GM12878 (cell line): Measurements from ENCODE around the gene ETS1. TPM values are rescaled to one million over a fixed set of nuclear protein-coding genes. Genes with fewer than 3 reads are reported as not detected.

Source experiments
- ATAC-seq: fragments of 200-7000 bp; cut with Tn5 transposase; 3 replicates; pipeline ENCODE4 v1.9.1; 2020; ENCODE audit warnings: mild to moderate bottlenecking, moderate library complexity
- BruUV-seq: library from RNA; stranded (reverse); fragments of 400-500 nt; replicated peaks from 2 replicates; lab custom pipeline; 2021; lab: Mats Ljungman, UMichigan
- CTCF ChIA-PET: fragments of 300-600 bp; sonication (Branson Sonifier 250); formaldehyde crosslinking; extraction: SDS; loops from one replicate; lab custom pipeline; 2021; ENCODE audit warnings: inconsistent platforms; lab: Yijun Ruan, JAX
- POLR2A ChIA-PET: fragments of 350-600 bp; formaldehyde crosslinking; extraction: SDS; loops from one replicate; lab custom pipeline; 2021; ENCODE audit warnings: inconsistent platforms; lab: Charles Lee
- RAD21 ChIA-PET: fragments of 300-600 bp; sonication (Branson Sonifier 250); formaldehyde crosslinking; loops from one replicate; lab custom pipeline; 2023; ENCODE audit warnings: antibody characterized with exemption; ENCODE audit not compliant: unreplicated experiment; lab: Charles Lee
- SMC1A ChIA-PET: fragments of 300-600 bp; sonication (Branson Sonifier 250); formaldehyde crosslinking; loops from one replicate; lab custom pipeline; 2023; ENCODE audit not compliant: unreplicated experiment, uncharacterized antibody; lab: Charles Lee
- DNase-seq: peaks from one replicate; pipeline ENCODE4 v3.0.0-alpha.2; 2011; ENCODE audit warnings: low read depth, low spot score
- FAIRE-seq: peaks from 3 replicates; lab custom pipeline; 2011; peaks lifted over from hg19 to GRCh38; lab: Jason Lieb, UNC
- H2AFZ ChIP-seq: 2 replicates; pipeline ENCODE4 v1.6.0; 2011; ENCODE audit warnings: low read depth, low read length, control low read depth; ENCODE audit not compliant: control insufficient read depth
- H3K27ac ChIP-seq: 2 replicates; pipeline ENCODE4 v1.5.1; 2011; ENCODE audit warnings: control low read depth; ENCODE audit not compliant: control insufficient read depth, insufficient read depth
- H3K27me3 ChIP-seq, 2 experiments: replicated peaks in 1 of 2; 2 replicates each; pipeline versions ENCODE4 v1.6.0 to v1.6.1; 2011; ENCODE audit warnings: low read length in 1 of 2; ENCODE audit not compliant: control insufficient read depth in 2 of 2, insufficient read depth in 2 of 2
- H3K36me3 ChIP-seq, 2 experiments: 2 replicates each; pipeline ENCODE4 v1.5.1; 2011; ENCODE audit warnings: low read length in 1 of 2; ENCODE audit not compliant: control insufficient read depth in 2 of 2, insufficient read depth in 2 of 2
- H3K4me1 ChIP-seq: 2 replicates; pipeline ENCODE4 v1.6.1; 2011; ENCODE audit warnings: mild to moderate bottlenecking, low read length, moderate library complexity, mixed read lengths; ENCODE audit not compliant: control insufficient read depth, insufficient read depth
- H3K4me2 ChIP-seq: 2 replicates; pipeline ENCODE4 v1.6.0; 2011; ENCODE audit warnings: control low read depth; ENCODE audit not compliant: control insufficient read depth, insufficient read depth
- H3K4me3 ChIP-seq: fragments of 200-600 bp; sonication (generic); 2 replicates; pipeline ENCODE4 v1.5.1; 2016
- H3K79me2 ChIP-seq: 2 replicates; pipeline ENCODE4 v1.6.0; 2011; ENCODE audit warnings: low read length; ENCODE audit not compliant: control insufficient read depth, insufficient read depth
- H3K9ac ChIP-seq: 2 replicates; pipeline ENCODE4 v1.8.0; 2011; ENCODE audit warnings: low read length, control low read depth, mixed read lengths; ENCODE audit not compliant: control insufficient read depth, insufficient read depth
- H3K9me3 ChIP-seq: replicated peaks from 3 replicates; pipeline ENCODE4 v1.5.1; 2011; ENCODE audit warnings: mild to moderate bottlenecking, low read length; ENCODE audit not compliant: control insufficient read depth, insufficient read depth
- H4K20me1 ChIP-seq: 2 replicates; pipeline ENCODE4 v1.6.0; 2011; ENCODE audit not compliant: control insufficient read depth, insufficient read depth
- CUX1 ChIP-seq: IDR thresholded peaks from 2 replicates; pipeline ENCODE4 v1.6.1; 2012; ENCODE audit warnings: improper control_type of control experiment, low read depth, low read length; ENCODE audit not compliant: insufficient replicate concordance
- NFYA ChIP-seq: IDR thresholded peaks from 2 replicates; pipeline ENCODE4 v1.6.1; 2011; ENCODE audit warnings: low read depth, mild to moderate bottlenecking, low read length, improper control_type of control experiment, borderline replicate concordance
- NKRF ChIP-seq: fragments of 450-650 bp; conservative IDR thresholded peaks from 2 replicates; pipeline ENCODE4 v1.6.1; 2017; ENCODE audit warnings: mild to moderate bottlenecking, moderate library complexity
- RUNX3 ChIP-seq: IDR thresholded peaks from 2 replicates; pipeline ENCODE4 v1.6.1; 2012; ENCODE audit warnings: low read length, inconsistent platforms
- TBL1XR1 ChIP-seq: IDR thresholded peaks from 2 replicates; pipeline ENCODE4 v1.6.1; 2012; ENCODE audit warnings: low read depth, low read length, improper control_type of control experiment
- TCF12 ChIP-seq: IDR thresholded peaks from 2 replicates; pipeline ENCODE4 v1.6.1; 2011; ENCODE audit warnings: low read depth, mild to moderate bottlenecking, low read length
- WGBS: methylation state at CpG from one replicate; pipeline ENCODE4 v1.1.6; 2016; ENCODE audit warnings: low lambda C conversion rate; ENCODE audit not compliant: insufficient replicate concordance, insufficient coverage; ENCODE audit errors: missing lambda C conversion rate; 5-methylcytosine and 5-hydroxymethylcytosine counted together
- in situ Hi-C: fragments of 300-500 bp; cut with MboI; formaldehyde crosslinking; loops from 9 replicates; pipeline ENCODE4 v1.14.3; 2018; ENCODE audit warnings: mixed read lengths
- intact Hi-C: fragments of 100-400 bp; cut with micrococcal nuclease; formaldehyde crosslinking; loops from one replicate; pipeline ENCODE4 v1.14.2; 2022; ENCODE audit not compliant: unreplicated experiment
- polyA plus RNA-seq, 11 experiments: library from polyadenylated mRNA; depleted of rRNA in 4 of 11; unstranded in 6 of 11; stranded (reverse) in 5 of 11; fragments of >200 nt; fragmentation: Nextera tagmentation in 4 of 11; fragmentation: Illumina TruSeq in 1 of 11; extraction: Ambion mirVana in 4 of 11; extraction: Trizol in 1 of 11; gene quantifications; 1 replicate in 1 of 11; 2 replicates in 10 of 11; pipeline versions ENCODE4 v1.2.1 to v1.2.3, GENCODE V29; 2011 to 2016; ENCODE audit warnings: inconsistent platforms in 2 of 11, missing spikeins in 2 of 11, low read depth in 1 of 11
- total RNA-seq, 4 experiments: library from RNA; depleted of rRNA in 3 of 4; stranded (reverse); fragments of >200 nt in 3 of 4; fragmentation: Illumina TruSeq in 1 of 4; extraction: Trizol in 1 of 4; gene quantifications; 2 replicates each; pipeline versions ENCODE4 v1.2.1 to v1.2.3, GENCODE V29; 2013 to 2021
- TF ChIP-seq, protein P1 (sequence below): IDR thresholded peaks from 2 replicates; pipeline ENCODE4 v1.6.1; 2011; ENCODE audit warnings: low read depth, mild to moderate bottlenecking, low read length, moderate library complexity, borderline replicate concordance; ENCODE audit errors: extremely low read depth
- TF ChIP-seq, protein P2 (sequence below): fragments of 450-650 bp; IDR thresholded peaks from 2 replicates; pipeline ENCODE4 v1.6.1; 2017; ENCODE audit warnings: borderline replicate concordance
- TF ChIP-seq, protein P3 (sequence below): fragments of 450-650 bp; IDR thresholded peaks from 2 replicates; pipeline ENCODE4 v1.6.1; 2016; ENCODE audit warnings: mild to moderate bottlenecking

ETS1 gene
- total and polyA plus RNA-seq, 10 of the 15 experiments (the other 5 are each of a cell fraction or from before 2014, with no cell fraction given) = 12.5 to 112 (median 55.5) TPM

DNA sequence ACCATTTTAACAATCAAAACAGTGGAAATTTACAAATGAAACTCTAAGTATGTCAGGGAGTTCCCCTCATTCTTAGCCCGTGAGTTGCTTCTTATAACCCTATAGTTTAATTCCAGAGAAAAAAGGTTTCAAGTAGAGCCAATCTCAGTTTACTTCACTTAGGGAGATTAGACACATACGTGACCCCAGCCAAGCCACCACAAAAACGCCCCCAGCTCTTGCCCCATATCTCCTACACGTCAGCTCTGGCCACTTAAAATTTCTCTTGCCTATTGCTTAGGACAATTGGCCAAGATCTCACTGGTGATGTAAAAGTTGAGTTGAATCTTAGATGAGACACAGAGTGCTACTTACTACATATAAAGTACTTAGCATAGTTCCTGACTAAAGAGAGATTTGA is 166.4 kb downstream of the ETS1 start:
- H3K4me3 ChIP-seq = no peak overlapping the region
- WGBS = 63% methylated on average over 4 of the region's 4 CpGs
- no peaks in the 10 kb centered on the region; a peak in 1 of 4 replicates for H3K36me3 ChIP-seq
- ChIA-PET CTCF (no interaction called here), RAD21 (interaction anchor here (0.8 kb wide), 1 partner anchor 32 kb away, joined by 3 read pairs; no protein-coding TSS in a partner anchor), POLR2A (interaction anchor here (0.8 to 1.2 kb wide), 2 partner anchors 11 to 50 kb away, joined by 3 read pairs; no protein-coding TSS in a partner anchor), SMC1A (interaction anchor here (0.9 to 9.1 kb wide), 11 partner anchors 14 to 116 kb away, joined by 3 to 59 read pairs (median 5); no protein-coding TSS in a partner anchor)
- H4K20me1 ChIP-seq = no peaks in the 10 kb centered on the region
- H3K9ac ChIP-seq = no peak overlapping the region
- no peaks in the 10 kb centered on the region for H3K4me1 ChIP-seq
- in situ Hi-C loops (no loop called here), intact Hi-C loops (no loop called here)
- H3K9me3 ChIP-seq = no peaks in the 10 kb centered on the region
- H3K27me3 ChIP-seq = no peaks in the 10 kb centered on the region
- H3K27ac ChIP-seq = no peak overlapping the region
- H2AFZ ChIP-seq = no peak overlapping the region
- H3K4me2 ChIP-seq = no peak overlapping the region
- ATAC-seq (no peak), FAIRE-seq (no peak), DNase-seq (no peak)
- BruUV-seq = no TSS peak
- H3K79me2 ChIP-seq = no peaks in the 10 kb centered on the region
- TF ChIP-seq NFYA = no peak
- TF ChIP-seq CUX1 = no peak
- no peak for TF ChIP-seq NKRF
- TF ChIP-seq TBL1XR1 = no peak
- TF ChIP-seq, protein P1, sequence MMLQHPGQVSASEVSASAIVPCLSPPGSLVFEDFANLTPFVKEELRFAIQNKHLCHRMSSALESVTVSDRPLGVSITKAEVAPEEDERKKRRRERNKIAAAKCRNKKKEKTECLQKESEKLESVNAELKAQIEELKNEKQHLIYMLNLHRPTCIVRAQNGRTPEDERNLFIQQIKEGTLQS = no peak
- TF ChIP-seq, protein P2, sequence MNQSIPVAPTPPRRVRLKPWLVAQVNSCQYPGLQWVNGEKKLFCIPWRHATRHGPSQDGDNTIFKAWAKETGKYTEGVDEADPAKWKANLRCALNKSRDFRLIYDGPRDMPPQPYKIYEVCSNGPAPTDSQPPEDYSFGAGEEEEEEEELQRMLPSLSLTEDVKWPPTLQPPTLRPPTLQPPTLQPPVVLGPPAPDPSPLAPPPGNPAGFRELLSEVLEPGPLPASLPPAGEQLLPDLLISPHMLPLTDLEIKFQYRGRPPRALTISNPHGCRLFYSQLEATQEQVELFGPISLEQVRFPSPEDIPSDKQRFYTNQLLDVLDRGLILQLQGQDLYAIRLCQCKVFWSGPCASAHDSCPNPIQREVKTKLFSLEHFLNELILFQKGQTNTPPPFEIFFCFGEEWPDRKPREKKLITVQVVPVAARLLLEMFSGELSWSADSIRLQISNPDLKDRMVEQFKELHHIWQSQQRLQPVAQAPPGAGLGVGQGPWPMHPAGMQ = no peak
- TF ChIP-seq, protein P3, sequence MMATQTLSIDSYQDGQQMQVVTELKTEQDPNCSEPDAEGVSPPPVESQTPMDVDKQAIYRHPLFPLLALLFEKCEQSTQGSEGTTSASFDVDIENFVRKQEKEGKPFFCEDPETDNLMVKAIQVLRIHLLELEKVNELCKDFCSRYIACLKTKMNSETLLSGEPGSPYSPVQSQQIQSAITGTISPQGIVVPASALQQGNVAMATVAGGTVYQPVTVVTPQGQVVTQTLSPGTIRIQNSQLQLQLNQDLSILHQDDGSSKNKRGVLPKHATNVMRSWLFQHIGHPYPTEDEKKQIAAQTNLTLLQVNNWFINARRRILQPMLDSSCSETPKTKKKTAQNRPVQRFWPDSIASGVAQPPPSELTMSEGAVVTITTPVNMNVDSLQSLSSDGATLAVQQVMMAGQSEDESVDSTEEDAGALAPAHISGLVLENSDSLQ = no peak
- no peak for TF ChIP-seq TCF12
- no peak for TF ChIP-seq RUNX3
